ENCODE measurements around the gene JADE3. TPM values are rescaled to one million over a fixed set of nuclear protein-coding genes. Genes with fewer than 3 reads are reported as not detected.

Gene JADE3
- total RNA-seq, 1 experiment from 2014 or later: 48.5 TPM

DNA sequence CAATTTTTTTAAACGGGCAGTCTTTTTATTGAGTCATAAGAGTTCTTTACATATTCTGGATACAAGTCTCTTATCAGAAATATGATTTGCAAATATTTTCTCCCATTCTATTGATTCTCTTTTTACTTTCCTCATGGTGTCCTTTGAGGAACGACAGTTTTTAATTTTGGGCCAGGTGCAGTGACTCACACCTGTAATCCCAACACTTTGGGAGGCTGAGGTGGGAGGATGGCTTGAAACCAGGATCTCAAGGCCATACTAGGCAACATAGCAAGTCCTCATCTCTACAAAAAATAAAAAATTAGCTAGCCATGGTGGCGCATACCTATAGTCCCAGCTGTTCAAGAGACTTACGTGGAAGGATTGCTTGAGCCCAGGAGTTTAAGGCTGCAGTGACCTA is 99.9 kb downstream of the JADE3 start:
- no peaks in the 10 kb centered on the region for H3K27me3 ChIP-seq (replicated peaks; ENCODE audit: insufficient read depth, low read depth, low read length, poor library complexity)
- no TSS peak for BruUV-seq (replicated peaks)

DNA sequence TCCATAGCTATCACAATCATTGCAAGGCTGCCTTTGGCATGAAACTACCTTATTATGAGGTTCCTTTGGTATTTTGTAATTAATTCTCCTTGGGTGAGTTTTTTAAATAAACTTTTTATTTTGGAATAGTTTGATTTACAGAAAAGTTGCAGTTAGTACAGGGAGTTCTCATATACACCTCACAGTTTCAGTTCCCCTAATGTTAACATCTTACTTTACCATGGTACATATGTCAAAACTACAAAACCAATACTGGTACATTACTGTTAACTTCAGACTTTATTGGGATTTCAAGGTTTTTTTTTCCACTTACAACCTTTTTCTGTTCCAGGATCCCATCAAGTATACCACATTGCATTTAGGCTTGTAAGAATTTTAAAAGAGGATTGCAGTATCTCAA is 114.0 kb downstream of the JADE3 start:
- no peaks in the 10 kb centered on the region for H3K27me3 ChIP-seq (replicated peaks; ENCODE audit: insufficient read depth, low read depth, low read length, poor library complexity)
- H3K36me3 ChIP-seq (ENCODE audit: insufficient read depth, low read length, poor library complexity, severe bottlenecking): no peaks in the 10 kb centered on the region
- BruUV-seq (replicated peaks): no TSS peak
- no peak for DNase-seq (ENCODE audit: low spot score)
- POLR2A ChIA-PET (ENCODE audit: low non-redundant PET): no interaction called here
- H3K4me3 ChIP-seq (ENCODE audit: low read depth, low read length, poor library complexity, severe bottlenecking): no peak overlapping the region
- CTCF ChIA-PET: no interaction called here
- H3K4me1 ChIP-seq (ENCODE audit: insufficient read depth, low read length, poor library complexity, severe bottlenecking): no peaks in the 10 kb centered on the region
- TF ChIP-seq, protein P1, sequence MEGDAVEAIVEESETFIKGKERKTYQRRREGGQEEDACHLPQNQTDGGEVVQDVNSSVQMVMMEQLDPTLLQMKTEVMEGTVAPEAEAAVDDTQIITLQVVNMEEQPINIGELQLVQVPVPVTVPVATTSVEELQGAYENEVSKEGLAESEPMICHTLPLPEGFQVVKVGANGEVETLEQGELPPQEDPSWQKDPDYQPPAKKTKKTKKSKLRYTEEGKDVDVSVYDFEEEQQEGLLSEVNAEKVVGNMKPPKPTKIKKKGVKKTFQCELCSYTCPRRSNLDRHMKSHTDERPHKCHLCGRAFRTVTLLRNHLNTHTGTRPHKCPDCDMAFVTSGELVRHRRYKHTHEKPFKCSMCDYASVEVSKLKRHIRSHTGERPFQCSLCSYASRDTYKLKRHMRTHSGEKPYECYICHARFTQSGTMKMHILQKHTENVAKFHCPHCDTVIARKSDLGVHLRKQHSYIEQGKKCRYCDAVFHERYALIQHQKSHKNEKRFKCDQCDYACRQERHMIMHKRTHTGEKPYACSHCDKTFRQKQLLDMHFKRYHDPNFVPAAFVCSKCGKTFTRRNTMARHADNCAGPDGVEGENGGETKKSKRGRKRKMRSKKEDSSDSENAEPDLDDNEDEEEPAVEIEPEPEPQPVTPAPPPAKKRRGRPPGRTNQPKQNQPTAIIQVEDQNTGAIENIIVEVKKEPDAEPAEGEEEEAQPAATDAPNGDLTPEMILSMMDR (conservative IDR thresholded peaks at IDR 0.05; ENCODE audit: low read depth, low read length): no peak
- no peak for TF ChIP-seq EZH2 (IDR thresholded peaks at IDR 0.05; ENCODE audit: borderline replicate concordance, low read depth, low read length, poor library complexity, severe bottlenecking)
- H3K27ac ChIP-seq (ENCODE audit: low read depth, low read length, poor library complexity, severe bottlenecking): no peak overlapping the region
- H3K9me3 ChIP-seq (ENCODE audit: low read depth, low read length, poor library complexity, severe bottlenecking): no peaks in the 10 kb centered on the region
- intact Hi-C loops (cut with micrococcal nuclease; ENCODE audit: unreplicated experiment): loop anchor here (5.0 kb wide), 1 partner anchor 124 kb away; no protein-coding TSS in a partner anchor

More for the DNA sequence above, 99.9 kb downstream of the JADE3 start:
- no peak for DNase-seq (ENCODE audit: low spot score)
- ChIA-PET POLR2A (ENCODE audit: low non-redundant PET) (no interaction called here), CTCF (no interaction called here)
- H3K4me1 ChIP-seq (ENCODE audit: insufficient read depth, low read length, poor library complexity, severe bottlenecking): no peaks in the 10 kb centered on the region
- intact Hi-C loops (cut with micrococcal nuclease; ENCODE audit: unreplicated experiment): no loop called here
- no peak overlapping the region for H3K27ac ChIP-seq (ENCODE audit: low read depth, low read length, poor library complexity, severe bottlenecking)
- H3K4me3 ChIP-seq (ENCODE audit: low read depth, low read length, poor library complexity, severe bottlenecking): no peak overlapping the region
- H3K36me3 ChIP-seq (ENCODE audit: insufficient read depth, low read length, poor library complexity, severe bottlenecking): no peaks in the 10 kb centered on the region
- TF ChIP-seq, protein P1 (conservative IDR thresholded peaks at IDR 0.05; ENCODE audit: low read depth, low read length): no peak
- TF ChIP-seq EZH2 (IDR thresholded peaks at IDR 0.05; ENCODE audit: borderline replicate concordance, low read depth, low read length, poor library complexity, severe bottlenecking): no peak
- no peaks in the 10 kb centered on the region for H3K9me3 ChIP-seq (ENCODE audit: low read depth, low read length, poor library complexity, severe bottlenecking)

DNA sequence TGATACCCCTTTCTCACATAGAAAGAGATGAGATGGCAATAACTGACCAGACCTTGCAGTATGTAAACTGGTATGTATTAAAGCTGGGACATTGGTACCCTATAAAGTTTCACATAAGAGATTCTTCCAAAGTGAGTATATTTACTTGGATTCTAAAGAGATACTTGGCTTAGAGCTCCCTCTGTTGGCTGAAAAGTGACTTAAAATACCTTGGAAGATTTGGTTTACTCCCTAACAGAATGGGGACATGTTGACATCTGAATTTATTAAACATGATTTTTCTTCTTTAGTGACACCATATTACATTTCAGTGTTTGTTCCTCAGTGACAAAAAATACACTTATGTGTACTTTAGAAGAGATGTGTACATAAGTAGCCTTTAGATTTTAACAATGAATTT is 118.1 kb downstream of the JADE3 start:
- Histone ChIP-seq H3K36me3 (ENCODE audit: insufficient read depth, low read length, poor library complexity, severe bottlenecking) (peaks cover 8% of the 10 kb centered on the region), H3K4me3 (ENCODE audit: low read depth, low read length, poor library complexity, severe bottlenecking) (no peak overlapping the region), H3K4me1 (ENCODE audit: insufficient read depth, low read length, poor library complexity, severe bottlenecking) (no peaks in the 10 kb centered on the region), H3K9me3 (ENCODE audit: low read depth, low read length, poor library complexity, severe bottlenecking) (no peaks in the 10 kb centered on the region), H3K27ac (ENCODE audit: low read depth, low read length, poor library complexity, severe bottlenecking) (no peak overlapping the region), H3K27me3 (replicated peaks; ENCODE audit: insufficient read depth, low read depth, low read length, poor library complexity) (no peaks in the 10 kb centered on the region)
- intact Hi-C loops (cut with micrococcal nuclease; ENCODE audit: unreplicated experiment): loop anchor here (2.0 kb wide), 1 partner anchor 272 kb away; the partner anchor contains the start of gene SLC9A7
- CTCF ChIA-PET: interaction anchor here (1.5 kb wide), 1 partner anchor 126 kb away, joined by 5 read pairs; no protein-coding TSS in a partner anchor
- BruUV-seq (replicated peaks): no TSS peak
- TF ChIP-seq, protein P1 (conservative IDR thresholded peaks at IDR 0.05; ENCODE audit: low read depth, low read length): peak; percentile 76
- no peak for TF ChIP-seq EZH2 (IDR thresholded peaks at IDR 0.05; ENCODE audit: borderline replicate concordance, low read depth, low read length, poor library complexity, severe bottlenecking)
- POLR2A ChIA-PET (ENCODE audit: low non-redundant PET): no interaction called here
- peak; percentile 85 for DNase-seq (ENCODE audit: low spot score)

Data from A673 (cell line).